SU-DHL-6 (cell line): Measurements from ENCODE around the gene FES.

Experiments
- CTCF ChIP-seq: fragments of 200-600 bp; sonication (generic); IDR thresholded peaks from one replicate; pipeline ENCODE4 v1.5.1; 2017; ENCODE audit warnings: antibody characterized with exemption, mild to moderate bottlenecking, low read length, moderate library complexity; ENCODE audit not compliant: insufficient read depth, poor library complexity, severe bottlenecking
- EZH2phosphoT487 ChIP-seq: fragments of 200-600 bp; sonication (generic), shearing (Covaris generic); conservative IDR thresholded peaks from 2 replicates; pipeline ENCODE4 v1.6.1; 2018; ENCODE audit warnings: mild to moderate bottlenecking, antibody characterized with exemption, low read length, moderate library complexity, mixed read lengths

- TF ChIP-seq CTCF (no peak), EZH2phosphoT487 (no peak)
Measured at GRCh38 chr15:90916461-90916860, 32.2 kb downstream of the FES start.
